AG04450 (cell line): ENCODE measurements around the gene COL20A1. TPM values are rescaled to one million over a fixed set of nuclear protein-coding genes. Genes with fewer than 3 reads are reported as not detected.

Experiments
- CTCF ChIA-PET: fragments of 300-600, 350-600 bp; formaldehyde crosslinking; extraction: SDS; loops from one replicate; lab custom pipeline; 2022; ENCODE audit warnings: antibody characterized with exemption, inconsistent platforms; lab: Charles Lee
- POLR2A ChIA-PET: fragments of 350-600 bp; formaldehyde crosslinking; extraction: SDS; loops from one replicate; lab custom pipeline; 2021; ENCODE audit warnings: antibody characterized with exemption, inconsistent platforms; lab: Yijun Ruan, JAX
- DNase-seq: peaks from one replicate; pipeline ENCODE4 v3.0.0-alpha.2; 2011; ENCODE audit warnings: low read depth, low spot score
- H3K27ac ChIP-seq: one replicate; pipeline ENCODE4 v1.5.1; 2012; ENCODE audit warnings: low read depth, low read length, control low read depth
- H3K27me3 ChIP-seq: one replicate; pipeline ENCODE4 v1.6.0; 2012; ENCODE audit warnings: low read length; ENCODE audit not compliant: control insufficient read depth, insufficient read depth
- H3K4me3 ChIP-seq: 2 replicates; pipeline ENCODE4 v1.5.1; 2011; ENCODE audit warnings: mild to moderate bottlenecking, low read depth, low read length, control low read depth
- H3K9me3 ChIP-seq: 2 replicates; pipeline ENCODE4 v1.5.1; 2012; ENCODE audit warnings: low read length; ENCODE audit not compliant: control insufficient read depth, insufficient read depth
- CTCF ChIP-seq: IDR thresholded peaks from 2 replicates; pipeline ENCODE4 v1.5.1; 2011; ENCODE audit warnings: low read depth, low read length, control low read depth, inconsistent platforms
- polyA plus RNA-seq: library from polyadenylated mRNA; depleted of rRNA; stranded (reverse); fragments of >200 nt; gene quantifications from 2 replicates; pipeline ENCODE4 v1.2.3, GENCODE V29; 2011

Gene COL20A1
- polyA plus RNA-seq, 1 experiment = not detected

DNA sequence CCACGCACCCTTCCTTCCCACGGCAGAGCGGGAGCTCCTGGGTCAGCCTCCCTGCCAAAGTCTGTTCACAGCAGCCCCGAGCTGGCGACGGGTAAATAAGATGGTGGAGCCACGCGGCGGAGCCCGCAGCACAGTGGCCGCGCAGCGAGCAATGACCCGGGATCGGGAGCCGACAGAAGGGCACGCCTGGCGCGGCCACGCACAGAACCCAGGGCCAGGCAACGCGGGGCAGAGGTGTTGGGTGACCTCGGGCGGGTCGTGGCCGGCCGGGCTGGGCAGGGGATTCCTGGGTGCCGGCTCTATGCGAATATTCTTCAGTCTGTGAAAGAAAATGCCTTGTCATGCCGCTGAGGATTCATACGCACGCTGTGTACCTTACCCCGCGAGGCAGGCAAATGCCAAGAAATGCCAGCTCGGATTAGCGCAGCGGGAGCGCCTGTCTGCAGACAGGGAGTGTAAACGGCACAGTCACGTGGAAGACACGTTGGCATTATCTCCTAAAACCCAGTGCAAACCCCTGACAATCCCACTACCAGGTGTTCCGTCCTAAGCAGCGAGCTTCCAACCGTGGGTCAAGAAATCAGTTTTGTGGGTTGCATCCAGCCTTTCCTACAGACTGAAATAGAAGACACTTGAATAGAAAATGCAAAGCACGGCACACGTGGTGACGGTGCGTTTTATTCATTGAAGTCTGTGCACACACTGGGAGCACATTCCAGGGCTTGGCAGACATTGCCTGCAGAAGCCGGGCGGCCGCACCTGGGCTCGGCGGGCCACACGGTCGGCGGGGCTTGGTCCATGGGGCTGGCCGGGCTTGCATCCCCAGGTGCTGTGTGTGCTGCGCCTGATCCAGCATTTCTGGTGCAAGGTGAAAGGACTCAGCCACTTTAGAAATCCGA lies 49.8 kb downstream of the COL20A1 start:
- TF ChIP-seq CTCF = no peak
- POLR2A ChIA-PET = no interaction called here
- Histone ChIP-seq H3K4me3 (no peak overlapping the region), H3K27ac (no peak overlapping the region), H3K27me3 (peaks cover 16% of the 10 kb centered on the region), H3K9me3 (peaks cover 3% of the 10 kb centered on the region; the same call in 1 of the 2 replicates)
- CTCF ChIA-PET = no interaction called here
- no peak for DNase-seq

DNA sequence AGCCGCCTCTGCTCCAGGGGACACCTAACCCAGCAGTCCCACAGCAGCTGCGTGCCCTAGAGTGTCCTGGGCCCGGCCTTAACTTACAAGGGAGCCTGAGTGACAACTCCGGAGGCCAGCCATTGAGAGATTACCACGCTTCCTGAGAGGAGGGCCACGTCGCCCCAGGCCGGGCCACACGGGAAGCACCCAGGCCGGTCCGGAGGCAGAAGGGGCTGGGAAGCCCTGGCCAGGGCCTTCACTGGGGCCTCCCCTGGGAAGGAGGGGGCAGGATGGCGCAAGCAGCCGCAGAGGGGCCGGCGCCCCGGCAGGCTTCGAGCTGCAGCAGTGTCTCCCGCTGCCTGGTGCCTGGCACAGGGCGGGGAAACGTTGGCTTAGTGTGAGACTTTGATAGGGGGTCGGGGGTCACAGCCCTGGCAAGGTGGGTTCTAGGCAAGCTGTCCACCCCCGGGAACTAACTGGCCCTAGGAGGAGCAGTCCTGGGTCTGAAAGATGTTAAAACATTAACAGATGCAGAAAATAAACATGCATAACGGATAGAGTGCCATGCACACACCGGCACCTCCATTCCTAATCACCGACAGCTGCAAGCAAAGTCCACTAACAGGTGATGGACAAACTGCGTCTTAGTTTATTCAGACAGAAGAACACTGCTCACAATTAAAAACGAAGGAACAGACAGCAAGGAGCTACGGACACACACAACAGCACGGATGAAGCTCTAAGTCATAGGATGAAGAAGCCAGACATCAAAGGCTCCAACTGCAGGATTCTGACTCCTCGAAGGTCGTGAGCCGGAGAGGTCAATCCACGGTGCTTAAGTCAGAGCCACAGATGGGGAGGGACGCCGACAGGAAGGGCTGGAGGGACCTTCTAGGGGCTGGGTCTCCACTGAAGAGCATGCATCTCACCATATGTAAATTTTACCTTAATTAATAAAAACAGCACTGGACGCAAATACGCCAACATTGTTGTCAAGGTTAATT lies 50.8 kb downstream of the COL20A1 start:
- no peak overlapping the region for H3K4me3 ChIP-seq
- ChIA-PET POLR2A (no interaction called here), CTCF (interaction anchor here (0.7 kb wide), 1 partner anchor 37 kb away, joined by 6 read pairs; no protein-coding TSS in a partner anchor)
- TF ChIP-seq CTCF = no peak
- no peak for DNase-seq
- peaks cover 6% of the 10 kb centered on the region; the same call in 1 of the 2 replicates for H3K9me3 ChIP-seq
- H3K27me3 ChIP-seq = peaks cover 16% of the 10 kb centered on the region
- no peak overlapping the region for H3K27ac ChIP-seq

GRCh38 chr20:63344616-63345327 lies 51.8 kb downstream of the COL20A1 start:
- peaks cover 16% of the 10 kb centered on the region for H3K9me3 ChIP-seq
- no peak overlapping the region for H3K4me3 ChIP-seq
- peaks cover 16% of the 10 kb centered on the region for H3K27me3 ChIP-seq
- DNase-seq = no peak
- CTCF ChIA-PET = interaction anchor here (0.7 kb wide), 1 partner anchor 36 kb away, joined by 6 read pairs; no protein-coding TSS in a partner anchor
- TF ChIP-seq CTCF = no peak
- POLR2A ChIA-PET = no interaction called here
- H3K27ac ChIP-seq = no peak overlapping the region

DNA sequence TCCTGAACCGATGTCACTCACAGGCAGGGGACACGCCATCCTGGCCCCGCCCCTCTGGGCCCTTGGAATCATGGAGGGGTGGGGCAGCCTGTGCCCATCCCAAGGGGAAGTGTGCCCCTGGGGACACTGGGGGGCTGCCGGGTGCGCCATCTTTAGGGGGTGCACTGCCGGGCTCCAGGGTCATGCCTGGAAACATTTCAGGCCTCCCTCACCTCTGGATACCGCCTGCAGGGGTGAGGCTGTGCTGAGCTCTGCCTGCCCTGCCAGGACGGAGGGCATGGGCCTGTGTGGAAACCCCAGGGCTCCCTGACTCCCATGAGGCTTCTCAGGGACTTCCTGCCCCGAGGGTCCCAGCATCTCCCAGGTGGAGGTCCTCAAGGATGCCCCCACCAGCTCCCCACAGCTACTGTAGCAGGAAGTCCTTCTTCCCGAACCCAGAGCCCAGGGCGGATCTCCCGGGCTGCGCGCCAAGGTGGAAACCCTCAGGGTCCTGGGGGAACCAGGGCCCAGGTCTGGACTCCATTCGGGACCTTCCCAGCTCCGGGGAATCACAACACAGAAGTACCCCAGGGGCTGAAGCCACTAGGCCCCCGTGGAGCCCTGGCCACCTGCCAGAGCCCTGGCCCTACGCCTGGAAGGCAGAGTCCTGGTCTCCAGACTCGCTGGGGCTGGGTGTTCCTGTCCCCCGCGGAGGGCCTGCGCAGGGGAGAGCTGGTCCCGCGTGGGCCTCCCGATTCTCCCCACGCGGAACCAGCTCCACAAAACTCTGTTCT lies 52.5 kb downstream of the COL20A1 start:
- no peak for TF ChIP-seq CTCF
- ChIA-PET POLR2A (no interaction called here), CTCF (no interaction called here)
- Histone ChIP-seq H3K27ac (no peak overlapping the region), H3K4me3 (no peak overlapping the region), H3K27me3 (peaks cover 16% of the 10 kb centered on the region), H3K9me3 (peaks cover 24% of the 10 kb centered on the region)
- no peak for DNase-seq
